Keratinocyte (primary cell): ENCODE results near the gene RIPK1. TPM values are rescaled to one million over a fixed set of nuclear protein-coding genes. Genes with fewer than 3 reads are reported as not detected.
A peak's percentile ranks its signal among the peaks of the same experiment; 100 is the strongest.

Source experiments
- DNase-seq: peaks from one replicate; pipeline ENCODE4 v3.0.0-alpha.2; 2011; ENCODE audit warnings: low read depth, missing footprints, low spot score
- FAIRE-seq: peaks from 2 replicates; lab custom pipeline; 2011; peaks lifted over from hg19 to GRCh38; lab: Jason Lieb, UNC
- H2AFZ ChIP-seq: 2 replicates; pipeline ENCODE4 v1.6.0; 2012; ENCODE audit warnings: low read length, control low read depth, inconsistent platforms; ENCODE audit not compliant: control insufficient read depth
- H3K27ac ChIP-seq: 2 replicates; pipeline ENCODE4 v1.5.1; 2011; ENCODE audit warnings: low read length; ENCODE audit not compliant: control insufficient read depth, insufficient read depth
- H3K27me3 ChIP-seq: 3 replicates; pipeline ENCODE4 v1.6.0; 2011; ENCODE audit warnings: low read length; ENCODE audit not compliant: control insufficient read depth, insufficient read depth; ENCODE audit errors: extremely low read depth
- H3K36me3 ChIP-seq, 2 experiments: 2 replicates in 1 of 2; 3 replicates in 1 of 2; pipeline ENCODE4 v1.5.1; 2011; ENCODE audit warnings: low read length in 2 of 2, mild to moderate bottlenecking in 1 of 2; ENCODE audit not compliant: control insufficient read depth in 2 of 2, insufficient read depth in 2 of 2; ENCODE audit errors: extremely low read depth in 1 of 2
- H3K4me1 ChIP-seq: 3 replicates; pipeline ENCODE4 v1.5.1; 2011; ENCODE audit warnings: low read length; ENCODE audit not compliant: control insufficient read depth, insufficient read depth; ENCODE audit errors: extremely low read depth
- H3K4me2 ChIP-seq: 3 replicates; pipeline ENCODE4 v1.6.0; 2011; ENCODE audit warnings: low read depth, low read length; ENCODE audit not compliant: control insufficient read depth, insufficient read depth; ENCODE audit errors: extremely low read depth
- H3K4me3 ChIP-seq, 3 experiments: fragments of 200-600 bp in 1 of 3; sonication (generic) in 1 of 3; 2 replicates in 2 of 3; 3 replicates in 1 of 3; pipeline ENCODE4 v1.5.1; 2011 to 2016; ENCODE audit warnings: low read length in 3 of 3, mild to moderate bottlenecking in 3 of 3, control low read depth in 2 of 3, inconsistent platforms in 1 of 3, low read depth in 1 of 3, mixed read lengths in 1 of 3, mixed run types in 1 of 3, moderate library complexity in 1 of 3; ENCODE audit not compliant: control insufficient read depth in 2 of 3, insufficient read depth in 2 of 3; ENCODE audit errors: extremely low read depth in 1 of 3
- H3K79me2 ChIP-seq: 2 replicates; pipeline ENCODE4 v1.6.0; 2012; ENCODE audit warnings: low read length; ENCODE audit not compliant: control insufficient read depth, insufficient read depth
- H3K9ac ChIP-seq: 3 replicates; pipeline ENCODE4 v1.6.0; 2011; ENCODE audit warnings: low read length; ENCODE audit not compliant: control insufficient read depth, insufficient read depth; ENCODE audit errors: extremely low read depth
- H3K9me1 ChIP-seq: 3 replicates; pipeline ENCODE4 v1.6.0; 2011; ENCODE audit warnings: low read length; ENCODE audit not compliant: control insufficient read depth, insufficient read depth; ENCODE audit errors: extremely low read depth
- H3K9me3 ChIP-seq: 2 replicates; pipeline ENCODE4 v1.5.1; 2012; ENCODE audit warnings: low read depth, low read length; ENCODE audit not compliant: control insufficient read depth
- H4K20me1 ChIP-seq: 3 replicates; pipeline ENCODE4 v1.6.0; 2011; ENCODE audit warnings: low read length; ENCODE audit not compliant: control insufficient read depth, insufficient read depth; ENCODE audit errors: extremely low read depth
- CTCF ChIP-seq, 3 experiments: IDR thresholded peaks in 1 of 3; conservative IDR thresholded peaks in 1 of 3; optimal IDR thresholded peaks in 1 of 3; 2 replicates in 2 of 3; 3 replicates in 1 of 3; pipeline versions ENCODE3 to v1.5.1; 2011; ENCODE audit warnings: low read length in 3 of 3, mild to moderate bottlenecking in 3 of 3, moderate library complexity in 2 of 3, control low read depth in 1 of 3, inconsistent platforms in 1 of 3; ENCODE audit not compliant: insufficient read depth in 2 of 3; ENCODE audit errors: extremely low read depth in 1 of 3
- EZH2 ChIP-seq: IDR thresholded peaks from one replicate; pipeline ENCODE4 v1.6.1; 2012; ENCODE audit warnings: inconsistent platforms, mild to moderate bottlenecking, low read length, moderate library complexity
- dilution Hi-C: fragments of 300-500 bp; cut with MboI; formaldehyde crosslinking; loops from one replicate; pipeline ENCODE4 v1.7.0; 2020; ENCODE audit warnings: low sequenced_read_pairs; ENCODE audit not compliant: extremely low pct_ligation_motif_present
- polyA plus RNA-seq, 5 experiments: library from polyadenylated mRNA; depleted of rRNA in 3 of 5; stranded (reverse) in 3 of 5; stranded (forward) in 1 of 5; unstranded in 1 of 5; fragments of >200 nt; gene quantifications; 1 replicate in 1 of 5; 2 replicates in 3 of 5; 3 replicates in 1 of 5; pipeline versions ENCODE4 v1.2.1 to v1.2.3, GENCODE V29; 2011 to 2012; ENCODE audit warnings: missing spikeins in 2 of 5, low read depth in 1 of 5, low replicate concordance in 1 of 5

RIPK1 gene
- polyA plus RNA-seq, 1 donor (not counting 4 experiments of a cell fraction or from before 2014, with no cell fraction given): 13.8 TPM

GRCh38 chr6:3157131-3157933, 89.0 kb downstream of the RIPK1 start, which contains the start of gene TUBB2A:
TUBB2A (minus strand) TSS chr6:3157544; CDS start chr6:3157463, 81 bp downstream.
- peak within 1 kb of the TSS; percentile 65 to 90 (median 90) for H3K4me3 ChIP-seq
- H4K20me1 ChIP-seq: peaks cover 2% of the 10 kb centered on the region
- dilution Hi-C loops: no loop called here
- TF ChIP-seq EZH2 (no peak), CTCF (optimal IDR thresholded peaks at IDR 0.05 in 1 of 3, IDR thresholded peaks at IDR 0.05 in 1 of 3, conservative IDR thresholded peaks at IDR 0.05 in 1 of 3; ENCODE audit: extremely low read depth in 1 of 3, insufficient read depth in 2 of 3, low read length in 3 of 3) (peak; percentile 30 to 81 (median 61))
- H3K9ac ChIP-seq: peak within 1 kb of the TSS; percentile 85
- H2AFZ ChIP-seq: peak within 1 kb of the TSS; percentile 47
- H3K9me3 ChIP-seq: no peaks in the 10 kb centered on the region
- peaks cover 18% of the 10 kb centered on the region for H3K4me1 ChIP-seq
- peak within 1 kb of the TSS; percentile 98 for H3K4me2 ChIP-seq
- no peaks in the 10 kb centered on the region for H3K79me2 ChIP-seq
- peaks cover 6 to 7% of the 10 kb centered on the region in 2 experiments for H3K36me3 ChIP-seq
- DNase-seq (peak; percentile 33), FAIRE-seq (no peak)
- no peaks in the 10 kb centered on the region for H3K27me3 ChIP-seq
- no peaks in the 10 kb centered on the region for H3K9me1 ChIP-seq
- H3K27ac ChIP-seq: peak within 1 kb of the TSS; percentile 60

GRCh38 chr6:3159805-3160781, 91.8 kb downstream of the RIPK1 start:
- TF ChIP-seq EZH2 (no peak), CTCF (optimal IDR thresholded peaks at IDR 0.05 in 1 of 3, IDR thresholded peaks at IDR 0.05 in 1 of 3, conservative IDR thresholded peaks at IDR 0.05 in 1 of 3; ENCODE audit: extremely low read depth in 1 of 3, insufficient read depth in 2 of 3, low read length in 3 of 3) (no peak)
- peak overlapping the region; percentile 66 for H3K4me2 ChIP-seq
- H3K27me3 ChIP-seq: no peaks in the 10 kb centered on the region
- FAIRE-seq (no peak), DNase-seq (peak; percentile 49)
- H3K9me3 ChIP-seq: no peaks in the 10 kb centered on the region
- H3K79me2 ChIP-seq: no peaks in the 10 kb centered on the region
- peaks cover 3 to 7% of the 10 kb centered on the region in 2 experiments for H3K36me3 ChIP-seq
- H3K4me1 ChIP-seq: peaks cover 22% of the 10 kb centered on the region
- peak overlapping the region; percentile 21 for H2AFZ ChIP-seq
- peak overlapping the region; percentile 57 for H3K9ac ChIP-seq
- H3K4me3 ChIP-seq: peak overlapping the region in 1 of 3 experiments; percentile 26
- dilution Hi-C loops: no loop called here
- H3K9me1 ChIP-seq: no peaks in the 10 kb centered on the region
- peaks cover 2% of the 10 kb centered on the region for H4K20me1 ChIP-seq
- H3K27ac ChIP-seq: peak overlapping the region; percentile 22
